ENCODE results near the gene PAM16. TPM values are rescaled to one million over a fixed set of nuclear protein-coding genes. Genes with fewer than 3 reads are reported as not detected.

The PAM16 gene
- total and polyA plus RNA-seq, 2 of the 8 experiments (the other 6 are each of a cell fraction or from before 2014, with no cell fraction given), result 78.3 to 198 TPM

DNA sequence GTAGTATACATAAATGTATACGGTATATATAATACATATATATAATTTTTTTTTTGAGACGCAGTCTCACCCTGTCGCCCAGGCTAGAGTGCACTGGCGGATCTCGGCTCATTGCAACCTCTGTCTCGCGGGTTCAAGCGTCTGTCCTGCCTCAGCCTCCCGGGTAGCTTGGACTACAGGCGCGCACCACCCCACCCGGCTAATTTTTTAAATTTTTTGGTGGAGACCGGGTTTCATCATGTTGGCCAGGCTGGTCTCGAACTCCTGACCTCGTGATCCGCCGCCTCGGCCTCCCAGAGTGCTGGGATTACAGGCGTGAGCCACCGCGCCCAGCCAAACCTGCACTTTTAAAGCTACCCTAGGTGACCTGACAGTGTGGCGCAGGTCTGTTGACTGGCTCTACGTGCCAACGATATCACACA, 745 bp downstream of the PAM16 start (continued):
- TF ChIP-seq CHD7 (IDR thresholded peaks at IDR 0.05; ENCODE audit: insufficient replicate concordance, low read length), result no peak
- no peak for TF ChIP-seq BACH1 (IDR thresholded peaks at IDR 0.05; ENCODE audit: low read length)
- no peak for TF ChIP-seq SIN3A (conservative IDR thresholded peaks at IDR 0.05 in 1 of 2, IDR thresholded peaks at IDR 0.05 in 1 of 2; ENCODE audit: low read depth in 1 of 2, low read length in 2 of 2)
- TF ChIP-seq CREB1 (IDR thresholded peaks at IDR 0.05), result 0 out of 2 replicates have a peak, but pooled peaks have one; percentile 19
- TF ChIP-seq POLR2A (IDR thresholded peaks at IDR 0.05; ENCODE audit: control extremely low read depth in 1 of 2, low read depth in 2 of 2, low read length in 2 of 2), result no peak
- no peak for TF ChIP-seq POLR2AphosphoS5 (IDR thresholded peaks at IDR 0.05; ENCODE audit: low read depth, low read length)
- TF ChIP-seq BCL11A (IDR thresholded peaks at IDR 0.05; ENCODE audit: low read depth in 2 of 2, low read length in 2 of 2), result no peak
- no peak for TF ChIP-seq CHD2 (IDR thresholded peaks at IDR 0.05; ENCODE audit: low read length)
- TF ChIP-seq, protein P1, sequence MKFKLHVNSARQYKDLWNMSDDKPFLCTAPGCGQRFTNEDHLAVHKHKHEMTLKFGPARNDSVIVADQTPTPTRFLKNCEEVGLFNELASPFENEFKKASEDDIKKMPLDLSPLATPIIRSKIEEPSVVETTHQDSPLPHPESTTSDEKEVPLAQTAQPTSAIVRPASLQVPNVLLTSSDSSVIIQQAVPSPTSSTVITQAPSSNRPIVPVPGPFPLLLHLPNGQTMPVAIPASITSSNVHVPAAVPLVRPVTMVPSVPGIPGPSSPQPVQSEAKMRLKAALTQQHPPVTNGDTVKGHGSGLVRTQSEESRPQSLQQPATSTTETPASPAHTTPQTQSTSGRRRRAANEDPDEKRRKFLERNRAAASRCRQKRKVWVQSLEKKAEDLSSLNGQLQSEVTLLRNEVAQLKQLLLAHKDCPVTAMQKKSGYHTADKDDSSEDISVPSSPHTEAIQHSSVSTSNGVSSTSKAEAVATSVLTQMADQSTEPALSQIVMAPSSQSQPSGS (IDR thresholded peaks at IDR 0.05; ENCODE audit: low read length), result 0 out of 2 replicates have a peak, but pooled peaks have one; percentile 26
